GM18498 (cell line): ENCODE results near the gene NUP133.

Experiments
- ATAC-seq: cut with Tn5 transposase; IDR thresholded peaks from one replicate; pipeline ENCODE4 v1.9.1; 2021; ENCODE audit warnings: mild to moderate bottlenecking, moderate library complexity; ENCODE audit not compliant: unreplicated experiment

NUP133 gene

GRCh38 chr1:229452956-229453801, 55.0 kb downstream of the NUP133 start:
- no peak for ATAC-seq

- no peak for ATAC-seq
Observed at GRCh38 chr1:229448845-229449244, 59.3 kb downstream of the NUP133 start.

- no peak for ATAC-seq
Observed at GRCh38 chr1:229448354-229448753, 59.8 kb downstream of the NUP133 start.

- no peak for ATAC-seq
Observed at GRCh38 chr1:229447809-229448252, 60.3 kb downstream of the NUP133 start.

GRCh38 chr1:229445828-229446227, 62.3 kb downstream of the NUP133 start:
- ATAC-seq: no peak

- ATAC-seq: peak; percentile 97
Observed at GRCh38 chr1:229440851-229441537, 67.1 kb downstream of the NUP133 start.

- no peak for ATAC-seq
Observed at GRCh38 chr1:229438021-229438420, 70.1 kb downstream of the NUP133 start.

- no peak for ATAC-seq
Observed at GRCh38 chr1:229437443-229437842, 70.7 kb downstream of the NUP133 start.

- no peak for ATAC-seq
Observed at GRCh38 chr1:229436201-229436600, 71.9 kb downstream of the NUP133 start.

GRCh38 chr1:229434641-229435051, 73.5 kb downstream of the NUP133 start:
- no peak for ATAC-seq

GRCh38 chr1:229434005-229434640, 74.0 kb downstream of the NUP133 start, which contains the start of gene ACTA1:
ACTA1 (minus strand) TSS chr1:229434094; CDS start chr1:229433115, 979 bp downstream.
- ATAC-seq: no peak

- no peak for ATAC-seq
Observed at GRCh38 chr1:229433364-229434004, 74.7 kb downstream of the NUP133 start.

- ATAC-seq: no peak
Observed at GRCh38 chr1:229432905-229433304, 75.2 kb downstream of the NUP133 start.

- ATAC-seq: no peak
Observed at GRCh38 chr1:229432116-229432461, 76.1 kb downstream of the NUP133 start.

- ATAC-seq: no peak
Observed at GRCh38 chr1:229431284-229432115, 76.6 kb downstream of the NUP133 start.

- no peak for ATAC-seq
Observed at GRCh38 chr1:229430761-229431283, 77.3 kb downstream of the NUP133 start.

- no peak for ATAC-seq
Observed at GRCh38 chr1:229428256-229428655, 79.9 kb downstream of the NUP133 start.

- no peak for ATAC-seq
Observed at GRCh38 chr1:229427572-229427971, 80.6 kb downstream of the NUP133 start.

- ATAC-seq: no peak
Observed at GRCh38 chr1:229425564-229426159, 82.5 kb downstream of the NUP133 start.

GRCh38 chr1:229420765-229421164, 87.4 kb downstream of the NUP133 start:
- no peak for ATAC-seq
